Spleen (tissue), 7 donors: ENCODE data around the gene GPR156.

Experiments used
- POLR2A ChIP-seq, 3 donors: fragments of 450-650 bp; IDR thresholded peaks; one replicate each; pipeline ENCODE4 v1.5.1; 2017; ENCODE audit warnings: antibody characterized with exemption in 3 of 3, mild to moderate bottlenecking in 1 of 3
- TF ChIP-seq, protein P1 (sequence below), 11 experiments: fragments of 200-600 bp in 7 of 11; fragments of 450-650 bp in 4 of 11; sonication (generic) in 4 of 11; IDR thresholded peaks in 8 of 11; conservative IDR thresholded peaks in 3 of 11; 1 replicate in 7 of 11; 2 replicates in 4 of 11; pipeline versions ENCODE4 v1.4.0 to v1.8.0; 2016 to 2021; ENCODE audit warnings: antibody characterized with exemption in 11 of 11, inconsistent platforms in 4 of 11, mild to moderate bottlenecking in 1 of 11
- donor health status: DM: no; HTN: no; CAD: no; lungs with moderate emphysema.
- donor health status: DM: no; HTN: no; CAD: no.
- donor health status: DM: no; HTN: no; CAD: no.

- TF ChIP-seq POLR2A (IDR thresholded peaks at IDR 0.05): no peak
- TF ChIP-seq, protein P1, sequence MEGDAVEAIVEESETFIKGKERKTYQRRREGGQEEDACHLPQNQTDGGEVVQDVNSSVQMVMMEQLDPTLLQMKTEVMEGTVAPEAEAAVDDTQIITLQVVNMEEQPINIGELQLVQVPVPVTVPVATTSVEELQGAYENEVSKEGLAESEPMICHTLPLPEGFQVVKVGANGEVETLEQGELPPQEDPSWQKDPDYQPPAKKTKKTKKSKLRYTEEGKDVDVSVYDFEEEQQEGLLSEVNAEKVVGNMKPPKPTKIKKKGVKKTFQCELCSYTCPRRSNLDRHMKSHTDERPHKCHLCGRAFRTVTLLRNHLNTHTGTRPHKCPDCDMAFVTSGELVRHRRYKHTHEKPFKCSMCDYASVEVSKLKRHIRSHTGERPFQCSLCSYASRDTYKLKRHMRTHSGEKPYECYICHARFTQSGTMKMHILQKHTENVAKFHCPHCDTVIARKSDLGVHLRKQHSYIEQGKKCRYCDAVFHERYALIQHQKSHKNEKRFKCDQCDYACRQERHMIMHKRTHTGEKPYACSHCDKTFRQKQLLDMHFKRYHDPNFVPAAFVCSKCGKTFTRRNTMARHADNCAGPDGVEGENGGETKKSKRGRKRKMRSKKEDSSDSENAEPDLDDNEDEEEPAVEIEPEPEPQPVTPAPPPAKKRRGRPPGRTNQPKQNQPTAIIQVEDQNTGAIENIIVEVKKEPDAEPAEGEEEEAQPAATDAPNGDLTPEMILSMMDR (IDR thresholded peaks at IDR 0.05 in 8 of 11, conservative IDR thresholded peaks at IDR 0.05 in 3 of 11): no peak
Observed at GRCh38 chr3:120130656-120131055, 154.4 kb downstream of the GPR156 start.
